ENCODE measurements around the gene UAP1L1. TPM values are rescaled to one million over a fixed set of nuclear protein-coding genes. Genes with fewer than 3 reads are reported as not detected.
"Not testable (repeated sequence)": the region's sequence is repeated elsewhere in the genome, so short reads cannot be mapped to it uniquely, and the experiment has no call there.

Gene UAP1L1
- total RNA-seq, 2 donors from 2014 or later: 13.0 to 18.2 TPM

GRCh38 chr9:137053944-137054931 lies 23.1 kb upstream of the UAP1L1 start, which contains the start of gene ENTPD2:
TSS of gene ENTPD2 (minus strand) at chr9:137054061. CDS start at chr9:137053997, 64 bp downstream.
- DNase-seq (peak; percentile 77 to 87), ATAC-seq (peak; percentile 65)
- intact Hi-C loops (cut with DNase I, micrococcal nuclease): no loop called here

GRCh38 chr9:137054932-137055384 lies 22.4 kb upstream of the UAP1L1 start:
- no peak for DNase-seq
- ATAC-seq: peak; percentile 21
- intact Hi-C loops (cut with DNase I, micrococcal nuclease): no loop called here

- intact Hi-C loops (cut with DNase I, micrococcal nuclease): no loop called here
- DNase-seq (peak; percentile 94 to 96), ATAC-seq (peak; percentile 76)
These were observed 21.6 kb upstream of the UAP1L1 start for GRCh38 chr9:137055385-137056364.

GRCh38 chr9:137056739-137057415 lies 20.4 kb upstream of the UAP1L1 start:
- DNase-seq (peak in 1 of 2 donors; percentile 51), ATAC-seq (peak; percentile 25)
- intact Hi-C loops (cut with DNase I, micrococcal nuclease): no loop called here

- ATAC-seq: no peak
- intact Hi-C loops (cut with DNase I, micrococcal nuclease): no loop called here
- DNase-seq: no peak
These were observed 19.8 kb upstream of the UAP1L1 start for GRCh38 chr9:137057545-137057944.

GRCh38 chr9:137058521-137059234 lies 18.6 kb upstream of the UAP1L1 start:
- intact Hi-C loops (cut with DNase I, micrococcal nuclease): no loop called here
- ATAC-seq: no peak
- DNase-seq: no peak

GRCh38 chr9:137062384-137062783 lies 14.9 kb upstream of the UAP1L1 start:
- ATAC-seq (no peak), DNase-seq (no peak)
- intact Hi-C loops (cut with DNase I, micrococcal nuclease): no loop called here

- DNase-seq; ATAC-seq; intact Hi-C loops (cut with DNase I, micrococcal nuclease): not testable (repeated sequence)
These were observed 14.5 kb upstream of the UAP1L1 start for GRCh38 chr9:137062798-137063197.

- no peak for DNase-seq
- ATAC-seq: no peak
- intact Hi-C loops (cut with DNase I, micrococcal nuclease): no loop called here
These were observed 13.8 kb upstream of the UAP1L1 start for GRCh38 chr9:137063311-137064026.

GRCh38 chr9:137064027-137064879 lies 13.1 kb upstream of the UAP1L1 start:
- intact Hi-C loops (cut with DNase I, micrococcal nuclease): no loop called here
- ATAC-seq (peak; percentile 68), DNase-seq (peak in 1 of 2 donors; percentile 79)

- intact Hi-C loops (cut with DNase I, micrococcal nuclease): no loop called here
- ATAC-seq: no peak
- DNase-seq: no peak
These were observed 12.5 kb upstream of the UAP1L1 start for GRCh38 chr9:137064880-137065164.

GRCh38 chr9:137065336-137065967 lies 11.9 kb upstream of the UAP1L1 start:
- DNase-seq: no peak
- intact Hi-C loops (cut with DNase I, micrococcal nuclease): no loop called here
- no peak for ATAC-seq

- no peak for DNase-seq
- no peak for ATAC-seq
- intact Hi-C loops (cut with DNase I, micrococcal nuclease): no loop called here
These were observed 11.0 kb upstream of the UAP1L1 start for GRCh38 chr9:137066096-137066861.

GRCh38 chr9:137067860-137068538 lies 9.3 kb upstream of the UAP1L1 start:
- ATAC-seq (peak; percentile 61), DNase-seq (peak; percentile 80 to 85)
- intact Hi-C loops (cut with DNase I, micrococcal nuclease): no loop called here

Data from left colon (tissue), 2 donors.